Smooth muscle cell (in vitro differentiated cells): ENCODE results near the gene CDC42BPA. TPM values are rescaled to one million over a fixed set of nuclear protein-coding genes. Genes with fewer than 3 reads are reported as not detected.

ENCODE experiments used
- DNase-seq: peaks from one replicate; lab custom pipeline; 2025; ENCODE audit not compliant: unreplicated experiment; lab: John Stamatoyannopoulos, UW
- H2AFZ ChIP-seq: fragments of 200-600 bp; sonication (generic); 2 replicates; pipeline ENCODE4 v1.6.0; 2016; ENCODE audit warnings: antibody characterized with exemption, low read depth, mild to moderate bottlenecking
- H3F3A ChIP-seq: fragments of 200-600 bp; sonication (generic); 2 replicates; pipeline ENCODE4 v1.6.0; 2017; ENCODE audit warnings: antibody characterized with exemption, low read depth
- H3K27ac ChIP-seq: fragments of 200-600 bp; sonication (generic); 2 replicates; pipeline ENCODE4 v1.5.1; 2016; ENCODE audit warnings: low read depth, mild to moderate bottlenecking
- H3K27me3 ChIP-seq: fragments of 200-600 bp; sonication (generic); 2 replicates; pipeline ENCODE4 v1.6.1; 2016; ENCODE audit warnings: low read depth, mild to moderate bottlenecking
- H3K36me3 ChIP-seq: fragments of 200-600 bp; sonication (generic); 2 replicates; pipeline ENCODE4 v1.5.1; 2016; ENCODE audit warnings: low read depth
- H3K4me1 ChIP-seq: fragments of 200-600 bp; sonication (generic); 2 replicates; pipeline ENCODE4 v1.5.1; 2016; ENCODE audit warnings: low read depth
- H3K4me2 ChIP-seq: fragments of 200-600 bp; sonication (generic); 2 replicates; pipeline ENCODE4 v1.6.0; 2016; ENCODE audit warnings: mild to moderate bottlenecking
- H3K4me3 ChIP-seq: fragments of 200-600 bp; sonication (generic); 2 replicates; pipeline ENCODE4 v1.5.1; 2016; ENCODE audit warnings: mild to moderate bottlenecking
- H3K79me2 ChIP-seq: fragments of 200-600 bp; sonication (generic); 2 replicates; pipeline ENCODE4 v1.6.0; 2016; ENCODE audit warnings: low read depth, mild to moderate bottlenecking
- H3K9ac ChIP-seq: fragments of 200-600 bp; sonication (generic); 2 replicates; pipeline ENCODE4 v1.6.0; 2016; ENCODE audit warnings: low read depth
- H3K9me3 ChIP-seq: fragments of 200-600 bp; sonication (generic); replicated peaks from 2 replicates; pipeline ENCODE4 v1.5.1; 2016; ENCODE audit warnings: low read depth
- H4K20me1 ChIP-seq: fragments of 200-600 bp; sonication (generic); 2 replicates; pipeline ENCODE4 v1.6.0; 2016; ENCODE audit warnings: low read depth
- CTCF ChIP-seq: fragments of 200-600 bp; sonication (generic); IDR thresholded peaks from 2 replicates; pipeline ENCODE4 v1.5.1; 2017; ENCODE audit warnings: borderline replicate concordance, mild to moderate bottlenecking, antibody characterized with exemption; ENCODE audit not compliant: insufficient read depth, poor library complexity, severe bottlenecking
- WGBS: methylation state at CpG from one replicate; pipeline ENCODE4 v1.1.7; 2016; ENCODE audit warnings: low lambda C conversion rate; 5-methylcytosine and 5-hydroxymethylcytosine counted together
- polyA plus RNA-seq: library from polyadenylated mRNA; unstranded; fragments of >200 nt; fragmentation: Nextera tagmentation; extraction: Ambion mirVana; gene quantifications from 2 replicates; pipeline ENCODE4 v1.2.1, GENCODE V29; 2016
- total RNA-seq: library from RNA; depleted of rRNA; stranded (reverse); fragments of >200 nt; gene quantifications from 2 replicates; pipeline ENCODE4 v1.2.3, GENCODE V29; 2014

CDC42BPA gene
- total and polyA plus RNA-seq, 2 experiments from 2014 or later = 14.8 to 34.9 TPM

- Histone ChIP-seq H3K4me1 (no peaks in the 10 kb centered on the region), H3K27ac (no peak overlapping the region), H3K27me3 (no peaks in the 10 kb centered on the region), H3K4me2 (no peak overlapping the region), H3K9me3 (no peaks in the 10 kb centered on the region), H3K36me3 (peaks cover 9% of the 10 kb centered on the region), H4K20me1 (no peaks in the 10 kb centered on the region), H3F3A (no peaks in the 10 kb centered on the region), H3K4me3 (no peak overlapping the region), H3K79me2 (no peaks in the 10 kb centered on the region), H2AFZ (no peak overlapping the region), H3K9ac (no peak overlapping the region)
- TF ChIP-seq CTCF = no peak
- WGBS = 63% methylated on average over 2 of the region's 2 CpGs
- no peak for DNase-seq
Observed at GRCh38 chr1:227033880-227034279, 284.4 kb downstream of the CDC42BPA start.

- no peaks in the 10 kb centered on the region for H3K79me2 ChIP-seq
- no peak for TF ChIP-seq CTCF
- no peak overlapping the region for H3K4me2 ChIP-seq
- no peak overlapping the region for H3K9ac ChIP-seq
- no peak overlapping the region for H2AFZ ChIP-seq
- peaks cover 12% of the 10 kb centered on the region for H3K36me3 ChIP-seq
- no peaks in the 10 kb centered on the region for H3K27me3 ChIP-seq
- no peak for DNase-seq
- H4K20me1 ChIP-seq = no peaks in the 10 kb centered on the region
- no peaks in the 10 kb centered on the region for H3F3A ChIP-seq
- no peak overlapping the region for H3K27ac ChIP-seq
- no peaks in the 10 kb centered on the region for H3K9me3 ChIP-seq
- no peaks in the 10 kb centered on the region for H3K4me1 ChIP-seq
- WGBS = 91% methylated on average over 3 of the region's 3 CpGs
- H3K4me3 ChIP-seq = no peak overlapping the region
Observed at GRCh38 chr1:227032396-227032795, 285.9 kb downstream of the CDC42BPA start.

- no peak for TF ChIP-seq CTCF
- no peaks in the 10 kb centered on the region for H3K4me1 ChIP-seq
- WGBS = 97% methylated on average over 3 of the region's 3 CpGs
Observed at GRCh38 chr1:227016990-227017389, 301.3 kb downstream of the CDC42BPA start.

DNA sequence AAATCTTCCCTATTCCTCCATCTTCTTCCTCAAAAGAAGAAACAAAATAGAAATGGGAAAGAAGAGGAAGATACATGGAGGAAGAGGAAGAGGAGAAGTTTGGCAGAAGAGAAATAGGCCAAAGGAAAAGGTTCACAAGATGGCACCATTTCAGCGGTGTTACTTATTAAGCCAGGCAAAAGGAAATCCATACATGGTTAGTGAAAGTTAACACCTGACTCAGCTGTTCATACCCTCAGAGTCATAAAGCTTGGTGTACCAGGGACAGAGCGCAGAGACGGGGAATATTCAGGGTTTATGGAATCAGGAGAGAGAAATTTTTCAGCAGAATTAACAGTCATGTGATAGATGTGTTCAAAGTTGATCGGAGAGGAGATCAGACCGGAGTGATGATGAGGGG lies 307.6 kb downstream of the CDC42BPA start:
- H3K4me1 ChIP-seq = no peaks in the 10 kb centered on the region
- H3K36me3 ChIP-seq = peaks cover 8% of the 10 kb centered on the region
- 95% methylated on average over 5 of the region's 5 CpGs for WGBS
- no peak overlapping the region for H3K4me3 ChIP-seq
- H3K27me3 ChIP-seq = no peaks in the 10 kb centered on the region
- H3K4me2 ChIP-seq = no peak overlapping the region
- H3K79me2 ChIP-seq = no peaks in the 10 kb centered on the region
- H3K9ac ChIP-seq = no peak overlapping the region
- no peak overlapping the region for H2AFZ ChIP-seq
- no peak overlapping the region for H3K27ac ChIP-seq
- no peaks in the 10 kb centered on the region for H3F3A ChIP-seq
- no peaks in the 10 kb centered on the region for H4K20me1 ChIP-seq
- TF ChIP-seq CTCF = no peak
- DNase-seq = no peak
- no peaks in the 10 kb centered on the region for H3K9me3 ChIP-seq

More at GRCh38 chr1:227016990-227017389, 301.3 kb downstream of the CDC42BPA start:
- Histone ChIP-seq H3K4me3 (no peak overlapping the region), H3F3A (no peaks in the 10 kb centered on the region), H3K27ac (no peak overlapping the region), H3K79me2 (no peaks in the 10 kb centered on the region), H3K9me3 (no peaks in the 10 kb centered on the region), H3K27me3 (no peaks in the 10 kb centered on the region), H3K4me2 (no peak overlapping the region), H3K9ac (no peak overlapping the region), H4K20me1 (no peaks in the 10 kb centered on the region), H2AFZ (no peak overlapping the region), H3K36me3 (peaks cover 16% of the 10 kb centered on the region)
- DNase-seq = no peak
